ENCODE results near the gene SPON1. TPM values are rescaled to one million over a fixed set of nuclear protein-coding genes. Genes with fewer than 3 reads are reported as not detected.
A peak's percentile ranks its signal among the peaks of the same experiment; 100 is the strongest.
"Not testable (repeated sequence)": the region's sequence is repeated elsewhere in the genome, so short reads cannot be mapped to it uniquely, and the experiment has no call there.

The SPON1 gene
- polyA plus RNA-seq, 12 donors, result 16.9 to 41.4 (median 23.0) TPM; not detected in 1

DNA sequence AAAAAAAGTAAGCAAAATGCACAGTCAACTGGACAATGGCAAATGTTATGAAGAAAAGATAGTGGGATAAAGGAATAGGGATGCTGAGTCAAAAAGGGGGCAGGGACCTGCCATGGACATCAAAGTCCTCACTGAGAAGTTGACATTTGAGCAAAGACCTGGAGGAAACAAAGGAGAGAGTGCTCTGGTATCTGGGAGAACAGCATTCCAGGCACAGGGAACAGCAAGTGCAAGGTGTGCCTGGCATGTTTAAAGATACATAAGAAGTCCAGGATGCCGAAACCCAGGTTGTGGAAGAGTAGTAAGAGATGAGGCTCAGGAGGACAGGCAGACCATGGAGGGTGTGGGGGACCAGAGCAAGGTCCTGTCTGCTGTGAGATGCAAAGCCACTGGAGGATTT is 273.2 kb downstream of the SPON1 start:
- DNase-seq, result no peak

DNA sequence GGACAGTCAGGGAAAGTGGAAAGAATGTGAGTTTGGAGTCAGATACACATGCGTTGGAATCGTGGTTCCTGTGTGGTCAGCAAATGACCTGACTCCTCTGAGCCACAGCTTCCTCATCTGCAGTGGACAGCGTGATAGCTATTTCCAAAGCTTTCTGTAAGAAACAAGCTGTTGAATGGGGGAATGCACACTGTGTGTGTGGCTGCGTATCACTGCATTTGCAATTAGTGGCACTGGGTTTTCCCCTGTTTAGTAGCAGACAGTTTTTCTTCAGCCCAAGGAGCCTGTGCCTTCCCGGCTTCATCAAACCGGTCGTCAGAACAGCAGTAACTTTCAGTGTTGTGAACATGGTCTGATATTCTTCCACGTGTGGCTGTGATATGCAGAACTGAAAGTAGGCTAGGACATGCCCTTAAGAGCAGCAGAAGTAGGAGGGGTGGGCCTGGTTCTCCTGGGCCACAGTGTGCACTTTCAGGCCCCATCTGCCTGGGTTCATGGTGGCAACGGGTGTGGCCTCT is 275.0 kb downstream of the SPON1 start:
- no peak for DNase-seq

DNA sequence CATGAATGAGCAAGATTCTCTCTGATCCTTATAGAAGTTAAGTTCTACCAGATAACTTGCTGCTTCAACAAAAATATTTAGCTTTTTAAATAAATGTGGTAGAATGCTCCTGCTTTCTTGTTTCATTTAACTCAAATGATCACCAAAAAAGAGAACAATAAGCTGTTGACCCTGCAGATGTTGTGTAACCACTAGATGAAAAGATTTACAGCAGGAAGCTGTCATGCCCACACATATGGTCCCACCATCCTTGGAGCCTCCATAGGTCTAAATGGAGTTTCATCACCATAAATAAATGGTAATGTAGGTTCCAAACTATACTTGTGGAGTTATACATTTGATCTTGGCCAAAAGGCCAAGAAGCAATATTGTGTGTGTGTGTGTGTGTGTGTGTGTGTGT is 277.7 kb downstream of the SPON1 start:
- DNase-seq, result no peak

DNA sequence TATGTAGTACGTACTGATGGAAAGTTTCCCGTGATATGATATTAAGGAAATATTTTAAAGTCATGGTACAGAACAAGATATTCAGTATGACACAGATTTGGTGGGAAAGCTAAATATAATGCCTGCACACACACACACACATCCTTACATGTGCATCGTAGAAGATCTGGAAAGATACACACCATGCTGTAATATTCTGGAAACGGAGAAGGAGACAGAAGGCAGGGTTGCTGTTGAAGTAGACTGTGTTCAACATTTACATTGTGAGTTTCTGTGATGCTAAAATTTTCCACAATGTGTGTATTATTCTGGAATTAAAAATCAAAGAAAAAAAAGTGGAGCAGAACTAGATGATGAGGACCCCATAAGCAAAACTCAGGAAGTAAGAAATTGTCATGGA is 278.4 kb downstream of the SPON1 start:
- no peak for DNase-seq

DNA sequence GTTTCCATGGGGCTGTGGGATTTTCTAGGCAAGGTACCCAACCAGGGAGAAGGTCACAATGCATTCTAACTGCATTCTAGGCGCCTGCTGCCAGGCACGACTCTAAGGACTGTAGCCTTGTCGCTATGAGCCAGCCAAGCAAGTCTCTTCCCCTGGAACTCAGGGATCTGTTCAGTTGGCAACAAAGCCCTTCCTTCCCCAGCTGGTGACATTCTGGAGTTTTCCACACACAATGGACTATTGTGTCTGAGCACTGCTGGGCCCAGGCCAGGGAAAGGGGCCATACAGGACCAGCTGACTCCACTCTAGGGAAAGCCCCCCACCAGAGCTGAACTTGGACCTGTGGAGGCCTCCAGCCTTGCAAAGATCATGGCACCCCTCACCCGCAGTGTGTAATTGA is 279.7 kb downstream of the SPON1 start:
- DNase-seq, result peak; percentile 13

DNA sequence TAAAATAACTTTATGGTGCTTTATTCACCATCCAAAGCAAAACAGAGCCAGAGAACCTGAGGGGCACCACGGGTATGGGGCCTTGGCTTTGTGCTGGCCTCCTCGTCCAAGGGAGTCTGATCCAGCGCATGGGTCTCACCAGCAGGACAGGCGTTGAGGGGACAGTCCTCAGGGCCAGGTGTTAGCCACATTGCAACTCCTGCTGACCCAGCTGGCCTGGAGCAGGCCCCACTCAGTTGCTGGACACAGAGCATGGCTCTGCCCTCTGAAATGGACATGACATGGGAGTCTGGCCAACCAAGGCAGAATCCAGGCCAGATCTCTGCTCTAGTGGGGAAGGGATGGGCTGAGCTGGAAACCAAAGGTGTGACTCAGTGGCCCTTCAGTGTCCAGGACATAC is 280.2 kb downstream of the SPON1 start:
- DNase-seq, result no peak

DNA sequence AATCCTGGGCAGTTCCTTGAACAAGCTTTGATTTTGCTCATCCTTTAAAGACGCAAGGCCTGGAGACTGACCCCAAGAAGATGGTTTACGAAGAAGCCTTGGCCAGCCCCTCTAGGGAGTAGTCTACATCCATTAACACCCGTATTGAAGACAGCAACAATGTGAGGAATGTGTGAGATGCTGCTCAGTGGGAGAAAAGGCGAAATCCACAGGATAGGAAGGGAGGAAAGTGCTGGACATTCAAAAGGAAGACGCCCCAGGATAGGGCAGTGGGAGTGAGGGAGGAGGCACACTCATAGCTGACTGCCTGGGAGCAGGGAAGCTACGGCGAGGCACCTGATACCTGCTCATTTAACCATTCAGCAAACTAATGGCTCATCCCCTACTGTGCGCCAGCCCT is 282.4 kb downstream of the SPON1 start:
- no peak for DNase-seq

DNA sequence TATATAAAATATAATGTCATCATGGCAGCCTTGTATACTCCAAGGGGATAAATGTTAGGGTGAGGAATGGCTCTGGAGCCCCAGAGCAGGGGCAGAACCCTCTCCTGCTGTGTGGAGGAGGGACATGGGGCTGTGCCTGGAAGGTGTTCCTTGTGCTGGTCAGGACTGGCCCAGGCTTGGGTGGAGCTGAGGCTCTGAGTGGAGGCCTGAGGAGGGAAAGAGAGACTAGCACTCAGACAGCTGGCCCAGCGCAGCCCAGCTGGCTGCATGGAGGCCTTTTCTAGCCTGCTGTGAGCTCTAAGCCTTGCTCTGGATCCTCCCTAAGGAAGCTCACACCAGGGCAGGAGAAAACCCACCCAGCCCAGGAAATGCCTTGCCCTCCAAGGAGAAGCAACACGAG is 282.9 kb downstream of the SPON1 start:
- DNase-seq, result no peak

DNA sequence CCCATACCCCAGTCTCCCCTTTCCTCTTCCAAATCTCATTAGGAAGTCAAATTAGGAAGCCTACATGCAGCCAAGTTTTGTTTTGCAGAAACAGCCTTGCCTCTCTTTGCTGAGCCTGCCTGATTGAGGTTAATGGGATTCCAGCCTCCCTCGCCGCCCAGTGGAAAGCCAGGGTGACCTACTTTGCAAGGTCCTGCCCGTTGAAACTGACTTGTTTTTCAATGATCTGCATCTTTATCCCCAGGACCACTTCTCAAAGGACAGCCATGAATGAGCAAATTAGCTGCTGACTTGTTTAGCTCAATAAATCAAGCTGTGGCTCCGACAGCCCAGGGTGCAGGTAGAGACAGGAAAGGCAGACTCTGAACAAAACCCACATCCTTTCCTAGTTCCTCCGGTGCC is 286.1 kb downstream of the SPON1 start:
- DNase-seq, result no peak

DNA sequence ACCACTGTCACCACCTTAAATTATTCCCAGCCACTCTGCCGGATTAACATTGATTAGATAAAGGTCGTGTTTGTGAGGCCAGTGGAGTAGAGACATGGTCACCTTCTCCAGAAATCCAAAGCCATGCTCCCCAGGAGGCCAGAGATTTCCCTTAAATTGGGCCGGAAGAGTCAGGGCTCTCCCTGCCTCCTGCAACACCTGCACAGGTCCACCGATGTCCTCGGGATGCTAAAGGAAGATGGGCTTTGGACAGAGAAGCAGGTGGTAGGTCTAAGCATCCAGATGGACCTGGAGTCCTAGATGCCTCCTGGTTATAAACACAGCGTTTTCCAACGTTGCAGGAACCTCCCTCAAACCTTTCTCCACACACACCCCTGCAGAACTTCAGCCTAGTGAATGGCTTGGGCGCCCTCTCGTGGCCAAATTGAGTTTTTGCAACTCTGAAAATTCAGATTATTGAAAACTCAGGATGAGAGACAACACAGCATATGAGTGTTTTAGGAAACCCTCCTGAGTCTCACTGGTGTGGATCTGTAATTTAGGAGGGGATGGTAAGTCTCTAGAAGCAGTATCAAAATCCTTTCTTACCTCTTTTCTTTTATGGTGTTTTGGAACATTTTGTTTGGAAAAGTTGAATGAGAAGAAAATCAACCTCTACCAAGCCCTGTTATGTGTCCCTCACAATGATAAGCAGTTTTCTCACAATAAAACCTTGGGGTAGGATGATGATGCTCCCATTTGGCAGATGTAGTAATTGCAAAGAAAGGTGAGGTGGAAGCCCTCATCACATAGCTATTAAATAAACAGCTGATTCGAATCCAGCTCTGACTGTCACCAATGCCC is 286.8 kb downstream of the SPON1 start:
- peak; percentile 35 for DNase-seq

DNA sequence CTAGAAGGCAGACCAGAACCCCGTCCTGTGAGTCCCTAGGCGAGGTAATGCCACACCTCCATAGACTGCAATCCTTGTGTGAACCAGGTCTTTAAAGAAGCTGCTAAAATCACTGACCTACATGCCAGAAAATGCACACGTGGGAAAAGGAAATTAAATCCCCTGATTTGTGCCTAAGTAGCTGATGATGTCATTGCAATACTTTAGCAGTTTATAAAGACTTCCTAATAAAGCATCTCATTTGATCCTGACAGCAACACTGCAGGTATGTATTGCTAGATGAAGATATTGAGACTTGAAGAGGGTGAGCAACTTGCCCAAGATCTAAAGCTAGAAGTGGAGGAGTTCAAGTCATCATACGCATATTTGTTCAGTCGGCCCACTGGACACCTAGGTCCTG is 289.2 kb downstream of the SPON1 start:
- DNase-seq, result no peak

DNA sequence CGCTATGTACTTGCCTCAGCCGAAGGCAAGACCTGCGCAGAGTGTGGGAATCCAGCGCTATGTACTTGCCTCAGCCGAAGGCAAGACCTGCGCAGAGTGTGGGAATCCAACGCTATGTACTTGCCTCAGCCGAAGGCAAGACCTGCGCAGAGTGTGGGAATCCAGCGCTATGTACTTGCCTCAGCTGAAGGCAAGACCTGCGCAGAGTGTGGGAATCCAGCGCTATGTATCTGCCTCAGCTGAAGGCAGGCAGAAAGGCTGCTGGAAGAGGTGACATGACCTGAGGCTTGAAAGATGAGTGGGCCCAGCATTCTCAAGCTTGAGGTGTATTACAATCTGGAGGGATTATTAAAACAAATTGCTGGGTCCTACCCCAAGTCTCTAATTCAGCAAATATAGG is 290.0 kb downstream of the SPON1 start:
- DNase-seq, result not testable (repeated sequence)

DNA sequence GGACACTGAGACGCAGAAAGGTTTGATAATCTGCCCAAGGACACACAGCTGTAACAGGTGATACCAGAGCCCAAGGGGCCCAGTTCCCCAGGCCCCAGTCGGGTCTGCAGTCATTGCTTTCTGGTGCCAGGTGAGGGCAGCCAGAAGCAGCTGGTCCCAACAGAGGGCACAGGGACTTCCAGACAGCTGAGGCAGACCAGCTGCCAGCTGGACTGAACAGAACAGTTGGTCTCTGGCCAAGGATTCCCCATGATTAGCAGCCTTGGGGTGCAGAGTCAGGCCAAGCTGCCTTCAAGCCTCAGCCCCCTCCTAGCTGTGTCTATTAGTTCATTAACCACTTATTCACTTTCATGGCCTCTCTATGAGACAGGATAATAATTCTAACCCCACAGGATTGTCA is 290.9 kb downstream of the SPON1 start:
- DNase-seq, result peak; percentile 44

DNA sequence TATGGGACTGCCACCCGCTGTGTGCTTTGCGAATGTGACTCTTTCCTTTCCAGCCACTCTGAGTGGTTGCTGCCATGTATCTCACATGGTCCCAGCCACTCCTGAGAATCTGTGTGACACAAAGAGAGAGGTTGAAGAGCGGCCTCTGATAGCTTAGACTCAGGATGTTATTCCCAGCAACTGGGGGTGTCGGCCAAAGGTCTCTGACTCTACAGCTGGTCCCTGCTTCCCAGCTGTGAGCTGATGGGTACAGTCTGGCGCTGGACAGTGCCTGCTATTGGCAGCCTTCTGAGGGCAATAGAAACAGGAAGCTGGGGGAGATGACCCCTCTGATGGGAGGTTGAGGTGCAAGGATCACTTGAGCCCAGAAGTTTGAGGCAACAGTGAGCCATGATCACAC is 291.3 kb downstream of the SPON1 start:
- DNase-seq, result peak; percentile 30

DNA sequence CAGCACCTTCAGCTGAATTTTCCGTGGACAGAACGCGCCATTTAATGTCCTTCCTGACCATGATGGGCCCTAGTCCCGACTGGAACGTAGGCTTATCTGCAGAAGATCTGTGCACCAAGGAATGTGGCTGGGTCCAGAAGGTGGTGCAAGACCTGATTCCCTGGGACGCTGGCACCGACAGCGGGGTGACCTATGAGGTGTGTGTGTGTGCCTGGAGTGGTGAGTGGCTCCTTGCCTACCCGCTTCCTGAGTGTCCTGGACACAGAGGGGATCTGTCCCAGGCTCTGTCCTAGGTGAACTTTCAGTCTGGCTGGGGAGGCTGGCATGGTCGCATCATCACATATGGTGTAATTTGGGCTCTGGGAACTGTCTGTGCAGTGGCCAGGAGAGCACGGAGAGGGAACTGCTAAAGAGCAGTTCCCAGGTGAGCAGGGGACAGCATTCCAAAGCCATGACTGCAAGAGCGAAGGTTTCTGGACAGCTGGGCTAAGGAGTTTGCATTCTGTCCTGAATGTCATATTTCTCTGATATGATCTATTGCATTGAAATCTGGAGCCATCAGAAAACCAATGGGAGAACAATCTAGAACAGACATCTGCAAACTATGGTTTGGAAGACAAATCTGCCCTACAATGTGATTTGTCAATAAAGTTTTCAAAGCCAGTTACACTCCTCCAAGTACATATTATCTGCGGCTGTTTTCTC is 292.2 kb downstream of the SPON1 start:
- no peak for DNase-seq

DNA sequence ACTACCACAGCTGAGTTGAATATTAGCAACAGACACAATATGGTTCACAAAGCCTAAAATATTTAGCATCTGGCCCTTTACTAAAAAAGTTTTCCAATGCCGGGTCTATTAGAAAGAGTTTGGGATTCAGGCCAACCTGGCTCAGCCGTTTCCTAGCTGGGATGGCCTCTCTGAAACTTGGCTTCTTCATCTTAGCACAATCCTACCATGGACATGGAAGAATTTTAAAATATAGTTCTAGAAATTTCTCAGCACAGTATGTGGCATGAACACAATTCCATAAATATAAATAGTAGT is 292.7 kb downstream of the SPON1 start:
- peak; percentile 69 for DNase-seq

DNA sequence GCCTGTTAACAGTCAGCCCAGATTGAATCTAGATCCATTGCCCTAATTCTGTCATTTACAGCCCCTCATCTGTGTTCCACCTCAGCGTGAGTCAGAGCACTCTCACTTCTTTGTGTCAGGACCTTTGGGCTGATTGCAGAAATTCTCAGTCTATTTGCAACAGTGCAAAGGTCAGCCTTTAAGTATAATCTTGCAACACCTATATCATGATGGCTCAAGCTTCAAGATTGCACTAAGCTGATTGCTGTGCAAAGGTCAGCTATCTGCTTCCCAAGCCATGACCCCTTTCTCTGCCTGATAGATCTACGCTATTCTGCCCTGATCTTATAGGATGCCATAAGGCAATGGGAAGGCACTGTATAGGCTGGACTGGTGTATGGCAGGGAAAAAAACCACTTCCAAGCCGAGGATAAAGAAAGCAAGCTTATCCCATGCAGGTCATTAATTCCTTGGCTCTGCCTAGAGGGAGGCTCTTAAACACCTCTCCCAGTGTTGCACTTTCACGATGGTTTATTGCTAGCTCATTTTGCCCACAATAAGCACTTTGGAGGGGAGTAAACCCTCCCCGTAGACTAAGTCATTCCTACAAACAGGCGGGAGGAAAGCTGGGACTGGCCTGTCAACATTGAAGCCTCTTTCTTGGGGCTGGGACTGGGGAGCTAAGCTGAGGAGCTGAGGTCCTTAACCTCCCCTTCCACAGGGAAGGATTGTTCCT is 295.9 kb downstream of the SPON1 start:
- no peak for DNase-seq

DNA sequence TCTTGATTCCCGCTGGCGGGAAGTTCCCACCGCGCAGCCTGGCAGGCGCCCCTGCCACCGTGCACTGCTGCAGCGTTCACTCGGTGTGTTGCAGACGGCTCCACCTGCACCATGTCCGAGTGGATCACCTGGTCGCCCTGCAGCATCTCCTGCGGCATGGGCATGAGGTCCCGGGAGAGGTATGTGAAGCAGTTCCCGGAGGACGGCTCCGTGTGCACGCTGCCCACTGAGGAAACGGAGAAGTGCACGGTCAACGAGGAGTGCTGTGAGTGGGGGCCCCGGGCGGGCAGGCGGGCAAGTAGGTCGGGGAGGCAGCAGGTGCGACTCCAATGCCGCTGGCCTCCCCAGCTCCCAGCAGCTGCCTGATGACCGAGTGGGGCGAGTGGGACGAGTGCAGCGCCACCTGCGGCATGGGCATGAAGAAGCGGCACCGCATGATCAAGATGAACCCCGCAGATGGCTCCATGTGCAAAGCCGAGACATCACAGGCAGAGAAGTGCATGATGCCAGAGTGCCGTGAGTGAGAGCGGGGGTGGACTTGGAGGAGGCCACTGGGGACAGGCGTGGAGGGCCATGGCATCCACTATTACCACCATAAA is 296.8 kb downstream of the SPON1 start:
- DNase-seq, result no peak

DNA sequence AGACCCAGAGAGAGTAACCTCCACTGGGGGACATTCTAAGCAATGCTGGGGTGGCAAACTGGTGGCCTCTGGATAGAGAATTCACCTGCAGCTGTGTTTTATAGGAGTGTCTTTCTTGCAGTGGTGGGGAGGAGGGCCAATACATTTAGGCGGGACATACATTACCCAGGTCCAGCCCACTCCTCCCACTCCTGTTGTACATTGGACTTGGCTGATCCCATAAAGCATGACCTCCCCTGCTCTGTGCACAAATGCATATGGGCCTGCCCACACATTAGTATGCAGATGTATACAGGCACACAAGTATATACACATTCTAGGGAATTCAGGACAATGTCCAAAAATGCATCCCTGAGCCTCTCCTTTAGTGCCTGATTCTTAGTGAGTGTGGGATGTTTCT is 297.4 kb downstream of the SPON1 start:
- no peak for DNase-seq

DNA sequence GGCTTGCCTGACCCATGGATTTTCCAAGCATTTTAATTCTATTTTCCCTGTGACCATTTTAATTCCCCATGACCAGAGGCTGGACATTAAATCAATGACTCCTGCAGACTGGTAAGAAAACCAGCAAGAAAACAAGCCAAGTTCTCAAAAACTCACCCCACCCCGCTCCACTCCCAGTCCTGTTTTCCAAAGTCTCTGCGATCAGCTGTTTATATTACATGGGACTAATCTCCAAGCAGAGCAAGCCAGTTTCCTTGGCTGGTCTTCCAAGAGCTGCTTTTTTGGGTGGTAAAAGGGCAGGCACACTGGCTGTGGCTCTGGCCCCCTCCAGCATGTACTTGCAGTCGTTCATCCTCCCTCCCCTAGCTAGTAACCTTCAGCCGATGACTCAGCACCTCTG is 298.5 kb downstream of the SPON1 start:
- no peak for DNase-seq

DNA sequence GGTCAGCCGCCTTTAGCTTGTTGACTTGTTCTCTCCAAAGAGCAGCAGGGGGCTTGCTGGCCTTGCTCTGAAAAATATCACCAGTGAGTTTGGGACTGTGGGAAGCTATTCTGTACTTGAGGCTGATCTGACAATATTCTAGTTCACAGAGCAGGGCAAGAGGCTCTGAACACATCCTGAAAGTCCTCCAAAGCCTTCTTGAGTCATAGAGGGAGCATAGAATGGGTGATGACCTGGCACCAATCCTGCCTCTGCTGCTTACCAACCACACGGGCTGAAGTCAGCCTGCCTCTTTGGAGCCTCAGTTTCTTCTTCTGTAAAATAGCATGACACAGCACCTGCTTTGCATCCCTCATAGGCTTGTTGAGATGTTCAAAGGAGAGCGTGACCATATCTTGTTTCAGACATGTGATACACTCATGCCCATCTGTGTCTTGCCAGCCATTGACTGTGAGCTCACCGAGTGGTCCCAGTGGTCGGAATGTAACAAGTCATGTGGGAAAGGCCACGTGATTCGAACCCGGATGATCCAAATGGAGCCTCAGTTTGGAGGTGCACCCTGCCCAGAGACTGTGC is 299.8 kb downstream of the SPON1 start:
- DNase-seq, result no peak

DNA sequence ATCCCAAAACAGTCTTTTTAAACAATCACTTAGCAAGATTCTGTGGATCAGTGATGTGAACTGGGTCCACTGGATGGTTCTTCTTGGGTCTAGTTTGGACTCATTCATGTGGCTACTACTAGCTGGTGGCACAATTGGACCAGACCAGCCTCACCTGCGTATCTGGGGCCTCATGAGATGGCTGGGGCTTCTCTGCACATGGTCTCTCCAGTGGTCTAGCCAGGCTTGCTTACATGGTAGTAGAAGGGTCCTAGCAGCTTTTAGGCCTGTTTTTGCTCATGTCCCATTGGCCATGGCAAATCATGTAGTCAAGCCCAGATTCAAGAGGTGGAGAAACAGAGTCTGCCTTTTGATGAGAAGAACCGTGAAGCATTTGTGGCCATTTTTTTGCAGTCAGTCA is 302.4 kb downstream of the SPON1 start:
- no peak for DNase-seq

Measured in muscle of arm (tissue), 12 donors.